Naive thymus-derived CD4-positive, alpha-beta T cell (primary cell): ENCODE data around the gene CA10. TPM values are rescaled to one million over a fixed set of nuclear protein-coding genes. Genes with fewer than 3 reads are reported as not detected.

Source experiments
- ATAC-seq: fragments of 150-1000 bp; cut with Tn5 transposase; 2 replicates; pipeline ENCODE4 v1.10.0; 2021; ENCODE audit warnings: mild to moderate bottlenecking, moderate library complexity
- CTCF ChIA-PET: fragments of 350-600 bp; sonication (Branson Sonifier 250); formaldehyde crosslinking; loops from one replicate; lab custom pipeline; 2021; ENCODE audit warnings: antibody characterized with exemption; lab: Charles Lee
- POLR2A ChIA-PET: fragments of 350-600 bp; sonication (Branson Sonifier 250); formaldehyde crosslinking; loops from one replicate; lab custom pipeline; 2021; ENCODE audit warnings: antibody characterized with exemption, inconsistent platforms; lab: Charles Lee
- DNase-seq, 9 donors: peaks; one replicate each; pipeline versions ENCODE4 v3.0.0 to v3.0.0-alpha.2; 2020 to 2022; ENCODE audit warnings: mixed read lengths in 1 of 9
- H3K27ac ChIP-seq: one replicate; pipeline ENCODE4 v1.7.0; 2013; ENCODE audit warnings: mild to moderate bottlenecking, low read depth, low read length, moderate library complexity
- H3K27me3 ChIP-seq, 2 donors: one replicate each; pipeline ENCODE4 v1.7.0; 2013; ENCODE audit warnings: low read length in 2 of 2, mild to moderate bottlenecking in 2 of 2, moderate library complexity in 2 of 2; ENCODE audit not compliant: control insufficient read depth in 2 of 2, insufficient read depth in 2 of 2
- H3K36me3 ChIP-seq, 3 experiments: 1 replicate in 2 of 3; 2 replicates in 1 of 3; pipeline ENCODE4 v1.7.0; 2013; ENCODE audit warnings: low read length in 3 of 3, mild to moderate bottlenecking in 3 of 3, moderate library complexity in 1 of 3; ENCODE audit not compliant: insufficient read depth in 3 of 3, control insufficient read depth in 2 of 3
- H3K4me1 ChIP-seq, 2 donors: one replicate each; pipeline ENCODE4 v1.7.0; 2013; ENCODE audit warnings: low read length in 2 of 2, mild to moderate bottlenecking in 2 of 2, moderate library complexity in 1 of 2; ENCODE audit not compliant: control insufficient read depth in 2 of 2, insufficient read depth in 2 of 2
- H3K4me3 ChIP-seq: 2 replicates; pipeline ENCODE4 v1.7.0; 2013; ENCODE audit warnings: mild to moderate bottlenecking, low read length
- H3K9me3 ChIP-seq, 3 experiments: 1 replicate in 2 of 3; 2 replicates in 1 of 3; pipeline ENCODE4 v1.7.0; 2013; ENCODE audit warnings: low read length in 3 of 3; ENCODE audit not compliant: control insufficient read depth in 2 of 3
- H3K27ac Mint-ChIP-seq, 9 donors: one replicate each; pipeline ENCODE4 v1.8.0; 2020 to 2022; ENCODE audit warnings: mixed read lengths in 9 of 9, mild to moderate bottlenecking in 8 of 9, moderate library complexity in 5 of 9, inconsistent platforms in 2 of 9
- H3K27me3 Mint-ChIP-seq, 5 donors: one replicate each; pipeline ENCODE4 v1.8.0; 2021 to 2022; ENCODE audit warnings: mixed read lengths in 5 of 5, mild to moderate bottlenecking in 1 of 5
- H3K36me3 Mint-ChIP-seq, 5 donors: one replicate each; pipeline ENCODE4 v1.8.0; 2020 to 2022; ENCODE audit warnings: mixed read lengths in 5 of 5, mild to moderate bottlenecking in 3 of 5, inconsistent platforms in 1 of 5
- H3K4me1 Mint-ChIP-seq, 7 donors: one replicate each; pipeline ENCODE4 v1.8.0; 2020 to 2022; ENCODE audit warnings: mixed read lengths in 7 of 7, mild to moderate bottlenecking in 3 of 7, inconsistent platforms in 1 of 7
- H3K4me3 Mint-ChIP-seq, 10 donors: one replicate each; pipeline ENCODE4 v1.8.0; 2020 to 2022; ENCODE audit warnings: mild to moderate bottlenecking in 10 of 10, mixed read lengths in 10 of 10, moderate library complexity in 6 of 10, inconsistent platforms in 2 of 10
- H3K9me3 Mint-ChIP-seq, 11 donors: one replicate each; pipeline ENCODE4 v1.8.0; 2020 to 2022; ENCODE audit warnings: mixed read lengths in 11 of 11, mild to moderate bottlenecking in 4 of 11, inconsistent platforms in 1 of 11, moderate library complexity in 1 of 11
- intact Hi-C, 2 donors: fragments of 100-400 bp; cut with micrococcal nuclease; formaldehyde crosslinking; loops; one replicate each; pipeline ENCODE4 v1.15.1; 2023
- polyA plus RNA-seq, 2 donors: library from polyadenylated mRNA; unstranded; fragments of 300-500 nt; fragmentation: Illumina TruSeq; gene quantifications; one replicate each; pipeline ENCODE4 v1.2.3, GENCODE V29; 2021
- total RNA-seq, 6 experiments: library from RNA in 5 of 6; stranded (reverse) in 5 of 6; gene quantifications; 1 replicate in 5 of 6; 2 replicates in 1 of 6; pipeline ENCODE4 v1.2.3 and lab custom pipeline; 2021 to 2026

Gene CA10
- total and polyA plus RNA-seq, 7 experiments from 2014 or later, result not detected

GRCh38 chr17:51706093-51706492 lies 452.4 kb downstream of the CA10 start:
- no peaks in the 10 kb centered on the region for H3K4me1 ChIP-seq
- no peak overlapping the region for H3K4me3 ChIP-seq
- no peak for ATAC-seq
- H3K27ac ChIP-seq, result no peak overlapping the region
- no peaks in the 10 kb centered on the region for H3K4me1 Mint-ChIP-seq
- H3K9me3 Mint-ChIP-seq, result no peaks in the 10 kb centered on the region
- H3K27me3 Mint-ChIP-seq, result peaks cover 15 to 22% (median 20%) of the 10 kb centered on the region in 5 donors
- no peaks in the 10 kb centered on the region for H3K27me3 ChIP-seq
- H3K9me3 ChIP-seq, result no peaks in the 10 kb centered on the region
- POLR2A ChIA-PET, result no interaction called here
- no peak overlapping the region for H3K27ac Mint-ChIP-seq
- no peaks in the 10 kb centered on the region for H3K36me3 ChIP-seq
- no peak overlapping the region for H3K4me3 Mint-ChIP-seq
- intact Hi-C loops, result no loop called here
- CTCF ChIA-PET, result no interaction called here
- DNase-seq, result no peak
- H3K36me3 Mint-ChIP-seq, result no peaks in the 10 kb centered on the region

- Mint-ChIP-seq H3K4me1 (no peaks in the 10 kb centered on the region), H3K27me3 (peaks cover 10 to 21% (median 14%) of the 10 kb centered on the region in 5 donors), H3K4me3 (no peak overlapping the region), H3K36me3 (no peaks in the 10 kb centered on the region), H3K9me3 (no peaks in the 10 kb centered on the region), H3K27ac (no peak overlapping the region)
- no peaks in the 10 kb centered on the region for H3K36me3 ChIP-seq
- CTCF ChIA-PET, result no interaction called here
- no peak overlapping the region for H3K4me3 ChIP-seq
- intact Hi-C loops, result no loop called here
- no peak overlapping the region for H3K27ac ChIP-seq
- H3K4me1 ChIP-seq, result no peaks in the 10 kb centered on the region
- DNase-seq (no peak), ATAC-seq (no peak)
- no peaks in the 10 kb centered on the region for H3K9me3 ChIP-seq
- H3K27me3 ChIP-seq, result no peaks in the 10 kb centered on the region
- POLR2A ChIA-PET, result no interaction called here
Measured at GRCh38 chr17:51703361-51704341, 454.9 kb downstream of the CA10 start.

DNA sequence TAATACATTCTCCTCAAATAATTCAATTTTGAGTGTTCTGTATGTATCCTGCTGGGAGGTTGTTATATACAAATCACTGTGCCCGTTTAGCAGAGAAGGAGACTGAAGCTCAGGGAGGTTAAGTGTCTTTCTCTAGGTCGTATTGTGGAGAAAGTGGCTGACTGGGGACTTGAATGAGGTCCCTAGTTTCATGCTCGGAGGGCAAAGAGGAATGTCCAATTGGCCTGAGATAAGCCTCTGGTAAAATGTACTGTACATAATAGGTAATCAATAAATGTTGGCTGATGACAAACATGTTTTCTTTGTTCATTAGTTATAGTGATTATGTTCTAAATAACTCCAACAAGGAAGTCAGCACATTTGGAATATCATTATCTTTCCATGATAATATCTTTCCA lies 455.6 kb downstream of the CA10 start:
- Histone ChIP-seq H3K4me3 (no peak overlapping the region), H3K27ac (no peak overlapping the region), H3K27me3 (no peaks in the 10 kb centered on the region), H3K4me1 (no peaks in the 10 kb centered on the region), H3K36me3 (no peaks in the 10 kb centered on the region), H3K9me3 (no peaks in the 10 kb centered on the region)
- ATAC-seq, result no peak
- DNase-seq, result no peak
- Mint-ChIP-seq H3K4me3 (no peak overlapping the region), H3K27me3 (peaks cover 8 to 25% (median 18%) of the 10 kb centered on the region in 5 donors), H3K9me3 (peaks cover 0 to 3% (median 0%) of the 10 kb centered on the region in 11 donors), H3K4me1 (peaks cover 0 to 2% (median 0%) of the 10 kb centered on the region in 7 donors), H3K27ac (no peak overlapping the region), H3K36me3 (peaks cover 0 to 3% (median 0%) of the 10 kb centered on the region in 5 donors)
- intact Hi-C loops, result no loop called here
- CTCF ChIA-PET, result no interaction called here
- POLR2A ChIA-PET, result no interaction called here

DNA sequence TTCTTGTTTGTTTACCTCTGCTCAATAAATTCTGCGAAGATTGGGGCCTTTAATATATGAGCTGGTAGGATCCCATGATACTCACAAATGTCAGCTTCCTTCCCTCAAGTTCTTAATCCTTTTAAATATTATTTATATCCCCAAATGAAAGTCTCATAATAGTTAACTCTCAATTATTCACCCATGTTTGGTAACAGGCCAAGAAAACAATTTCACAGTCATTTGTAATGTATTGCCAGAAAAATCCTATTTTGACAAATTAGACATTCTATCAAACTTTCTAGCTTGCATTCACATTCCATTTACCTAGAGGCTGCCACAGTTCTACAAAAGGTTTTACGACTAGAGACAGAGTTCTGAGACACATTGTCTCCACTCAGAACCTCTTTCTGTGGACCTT lies 457.0 kb downstream of the CA10 start:
- intact Hi-C loops, result no loop called here
- ATAC-seq (no peak), DNase-seq (no peak)
- ChIA-PET CTCF (no interaction called here), POLR2A (interaction anchor here (0.6 kb wide), 1 partner anchor 111 kb away, joined by 3 read pairs; no protein-coding TSS in a partner anchor)
- Histone ChIP-seq H3K27me3 (no peaks in the 10 kb centered on the region), H3K27ac (no peak overlapping the region), H3K4me1 (no peaks in the 10 kb centered on the region), H3K36me3 (no peaks in the 10 kb centered on the region), H3K4me3 (no peak overlapping the region), H3K9me3 (no peaks in the 10 kb centered on the region)
- Mint-ChIP-seq H3K4me1 (peaks cover 0 to 2% (median 0%) of the 10 kb centered on the region in 7 donors), H3K36me3 (peaks cover 0 to 3% (median 0%) of the 10 kb centered on the region in 5 donors), H3K27me3 (peaks cover 6 to 31% (median 22%) of the 10 kb centered on the region in 5 donors), H3K4me3 (no peak overlapping the region), H3K9me3 (peaks cover 0 to 8% (median 0%) of the 10 kb centered on the region in 11 donors), H3K27ac (no peak overlapping the region)

DNA sequence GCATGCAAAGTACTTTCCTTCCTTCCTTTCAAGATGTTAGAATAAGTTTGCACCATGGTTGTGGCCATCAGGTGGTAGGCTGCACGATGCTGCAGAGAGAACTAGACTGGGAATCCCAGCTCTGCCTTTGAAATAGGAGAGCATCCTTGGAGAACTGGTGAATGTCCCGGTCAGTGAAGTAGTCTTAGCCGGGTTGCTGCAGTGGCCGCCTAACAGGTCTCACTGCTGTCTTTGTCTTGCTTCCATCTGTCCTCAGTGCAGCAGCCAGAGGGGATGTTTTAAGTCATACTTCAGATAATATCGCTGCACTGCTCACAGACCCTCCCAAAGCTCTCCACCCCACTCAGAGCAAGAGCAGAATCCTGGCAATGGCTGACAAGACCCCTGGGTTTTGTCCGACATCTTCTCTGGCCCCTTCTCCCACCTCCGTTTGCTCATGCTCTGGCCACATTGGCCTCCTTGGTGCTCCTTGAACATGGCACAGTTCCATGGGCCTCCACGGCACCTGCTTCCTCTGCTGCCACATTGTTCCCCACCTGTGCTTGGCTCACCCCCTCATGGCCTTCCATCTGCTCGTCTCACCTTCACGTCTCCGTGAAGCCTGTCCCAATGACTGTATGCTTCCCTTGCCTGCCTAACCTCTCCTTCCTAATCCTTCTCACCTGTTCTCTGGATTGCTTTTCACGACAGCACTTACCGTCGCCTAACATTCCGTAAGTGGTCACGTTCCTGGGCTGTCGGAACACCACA lies 458.3 kb downstream of the CA10 start:
- H3K4me3 ChIP-seq, result no peak overlapping the region
- intact Hi-C loops, result no loop called here
- peaks cover 0 to 2% (median 0%) of the 10 kb centered on the region in 7 donors for H3K4me1 Mint-ChIP-seq
- H3K27ac ChIP-seq, result no peak overlapping the region
- no peak overlapping the region for H3K27ac Mint-ChIP-seq
- H3K36me3 Mint-ChIP-seq, result peaks cover 0 to 3% (median 0%) of the 10 kb centered on the region in 5 donors
- H3K9me3 ChIP-seq, result no peaks in the 10 kb centered on the region
- ChIA-PET CTCF (no interaction called here), POLR2A (no interaction called here)
- peaks cover 0 to 21% (median 3%) of the 10 kb centered on the region in 11 donors for H3K9me3 Mint-ChIP-seq
- H3K4me1 ChIP-seq, result no peaks in the 10 kb centered on the region
- ATAC-seq (no peak), DNase-seq (no peak)
- H3K27me3 ChIP-seq, result no peaks in the 10 kb centered on the region
- H3K4me3 Mint-ChIP-seq, result no peak overlapping the region
- no peaks in the 10 kb centered on the region for H3K36me3 ChIP-seq
- H3K27me3 Mint-ChIP-seq, result peaks cover 6 to 36% (median 29%) of the 10 kb centered on the region in 5 donors

DNA sequence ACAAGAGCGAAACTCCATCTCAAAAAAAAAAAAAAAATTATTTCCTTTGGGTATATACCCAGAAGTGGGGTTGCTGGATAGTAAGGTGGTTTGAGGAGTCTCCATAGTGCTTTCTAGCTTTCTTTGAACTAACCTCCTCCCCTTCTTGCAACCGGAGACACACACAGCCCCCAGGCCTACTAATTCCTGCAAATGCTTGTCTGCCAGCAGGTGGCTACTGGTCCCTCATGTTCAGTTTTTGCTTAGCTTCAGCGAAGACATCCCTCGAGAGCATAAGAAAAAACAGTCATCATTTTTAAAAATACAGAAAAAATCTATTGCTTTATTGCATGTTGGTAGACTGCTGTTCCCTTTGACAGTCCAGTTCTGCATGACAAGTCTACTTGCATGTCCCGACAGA lies 459.2 kb downstream of the CA10 start:
- Mint-ChIP-seq H3K27ac (no peak overlapping the region), H3K27me3 (peaks cover 6 to 40% (median 34%) of the 10 kb centered on the region in 5 donors), H3K36me3 (peaks cover 0 to 7% (median 0%) of the 10 kb centered on the region in 5 donors), H3K4me3 (no peak overlapping the region), H3K9me3 (peaks cover 0 to 30% (median 6%) of the 10 kb centered on the region in 11 donors), H3K4me1 (peaks cover 0 to 2% (median 0%) of the 10 kb centered on the region in 7 donors)
- H3K9me3 ChIP-seq, result no peaks in the 10 kb centered on the region
- POLR2A ChIA-PET, result no interaction called here
- no peak overlapping the region for H3K27ac ChIP-seq
- no peak for DNase-seq
- intact Hi-C loops, result no loop called here
- H3K27me3 ChIP-seq, result no peaks in the 10 kb centered on the region
- ATAC-seq, result no peak
- H3K36me3 ChIP-seq, result no peaks in the 10 kb centered on the region
- CTCF ChIA-PET, result no interaction called here
- H3K4me1 ChIP-seq, result no peaks in the 10 kb centered on the region
- H3K4me3 ChIP-seq, result no peak overlapping the region
